HG03558 (cell line): ENCODE measurements around the gene DAZAP1.

ENCODE experiments used
- ATAC-seq: cut with Tn5 transposase; IDR thresholded peaks from one replicate; pipeline ENCODE4 v1.9.1; 2021; ENCODE audit warnings: moderate number of reproducible peaks; ENCODE audit not compliant: unreplicated experiment; ENCODE audit errors: extremely low read depth

Gene DAZAP1

DNA sequence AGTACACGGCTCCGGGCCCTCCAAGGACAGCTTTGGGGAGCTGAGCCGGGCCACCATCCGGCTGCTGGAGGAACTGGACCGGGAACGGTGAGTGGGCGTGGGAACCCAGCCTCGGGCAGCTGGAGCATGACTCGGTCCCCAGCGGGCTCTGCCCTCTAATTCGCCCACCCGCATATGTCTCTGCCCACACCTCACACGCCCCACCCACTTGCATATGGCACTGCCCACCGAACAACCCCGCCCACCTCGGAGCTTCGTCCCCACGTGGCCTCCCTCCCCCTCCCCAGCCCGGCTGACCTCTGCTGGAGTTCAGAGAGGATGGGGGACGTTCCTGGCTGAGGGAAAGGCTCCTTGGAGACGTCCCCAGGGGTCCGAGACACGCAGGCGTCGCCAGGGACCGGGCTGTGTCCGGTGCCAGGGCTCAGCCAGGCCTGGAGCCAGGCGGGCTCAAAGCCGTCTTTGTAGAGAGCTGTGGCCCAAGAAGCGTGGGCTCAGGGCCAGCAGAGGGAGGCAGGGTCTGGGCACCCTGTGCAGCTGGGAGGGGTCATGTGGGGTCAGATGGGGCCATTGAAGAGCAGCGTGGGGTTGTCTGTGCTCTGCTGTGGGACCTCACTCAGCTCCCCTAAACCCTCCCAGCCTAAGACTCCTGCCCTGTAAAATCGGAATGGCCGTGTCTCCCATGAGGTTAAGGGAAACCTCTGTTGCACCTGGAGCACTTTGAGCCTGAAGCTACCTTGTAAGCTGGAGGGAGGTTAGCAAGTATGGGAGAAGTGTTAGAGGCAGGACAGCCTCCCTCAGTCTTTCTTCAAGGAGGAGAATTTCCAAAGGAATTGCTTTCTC lies 46.4 kb downstream of the DAZAP1 start:
- no peak for ATAC-seq

DNA sequence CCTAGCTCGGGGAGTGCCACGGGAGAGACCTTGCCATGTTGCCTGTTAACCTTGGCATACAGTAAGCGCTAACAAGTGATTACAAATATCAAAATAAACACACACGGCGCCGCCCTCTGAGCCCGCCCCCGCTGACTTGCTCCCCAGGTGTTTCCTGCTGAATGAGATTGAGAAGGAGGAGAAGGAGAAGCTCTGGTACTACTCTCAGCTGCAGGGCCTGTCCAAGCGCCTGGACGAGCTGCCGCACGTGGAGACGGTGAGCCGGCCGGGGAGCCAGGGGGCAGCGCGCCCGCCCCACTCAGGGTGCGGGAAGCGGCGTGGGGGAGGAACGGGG lies 47.6 kb downstream of the DAZAP1 start:
- ATAC-seq: no peak

DNA sequence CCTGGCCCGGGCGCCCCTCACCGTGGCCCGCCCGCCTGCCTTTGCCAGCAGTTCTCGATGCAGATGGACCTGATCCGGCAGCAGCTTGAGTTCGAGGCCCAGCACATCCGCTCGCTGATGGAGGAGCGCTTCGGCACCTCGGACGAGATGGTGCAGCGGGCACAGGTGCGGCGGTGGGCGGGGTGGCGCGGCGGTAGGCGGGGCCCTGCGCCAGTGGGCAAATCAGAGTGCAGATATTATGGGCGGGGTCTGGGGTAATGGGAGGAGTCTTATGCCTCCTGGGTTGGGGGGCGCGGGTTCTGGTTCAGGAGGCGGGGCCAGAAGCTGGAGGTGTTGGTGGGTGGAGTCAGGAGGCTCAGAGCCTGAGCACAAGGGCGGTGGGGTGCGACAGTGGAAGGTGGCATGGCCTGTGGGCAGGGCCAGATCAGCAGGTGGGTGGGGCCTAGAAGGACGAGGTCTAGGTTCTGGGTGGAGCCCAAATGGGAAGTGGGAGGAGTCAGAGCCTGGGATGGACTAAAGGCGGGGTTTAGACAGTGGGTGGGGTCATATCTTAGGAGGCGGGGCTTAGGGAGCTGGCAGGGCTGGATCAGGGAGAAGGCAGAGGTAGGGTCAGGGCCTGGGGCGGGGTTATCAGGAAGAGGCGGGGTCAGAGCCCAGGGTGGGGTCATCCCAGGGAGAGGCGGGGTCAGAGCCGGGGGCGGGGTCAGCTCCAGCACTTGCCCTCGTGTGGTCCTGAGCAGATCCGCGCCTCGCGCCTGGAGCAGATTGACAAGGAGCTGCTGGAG lies 48.1 kb downstream of the DAZAP1 start:
- no peak for ATAC-seq

DNA sequence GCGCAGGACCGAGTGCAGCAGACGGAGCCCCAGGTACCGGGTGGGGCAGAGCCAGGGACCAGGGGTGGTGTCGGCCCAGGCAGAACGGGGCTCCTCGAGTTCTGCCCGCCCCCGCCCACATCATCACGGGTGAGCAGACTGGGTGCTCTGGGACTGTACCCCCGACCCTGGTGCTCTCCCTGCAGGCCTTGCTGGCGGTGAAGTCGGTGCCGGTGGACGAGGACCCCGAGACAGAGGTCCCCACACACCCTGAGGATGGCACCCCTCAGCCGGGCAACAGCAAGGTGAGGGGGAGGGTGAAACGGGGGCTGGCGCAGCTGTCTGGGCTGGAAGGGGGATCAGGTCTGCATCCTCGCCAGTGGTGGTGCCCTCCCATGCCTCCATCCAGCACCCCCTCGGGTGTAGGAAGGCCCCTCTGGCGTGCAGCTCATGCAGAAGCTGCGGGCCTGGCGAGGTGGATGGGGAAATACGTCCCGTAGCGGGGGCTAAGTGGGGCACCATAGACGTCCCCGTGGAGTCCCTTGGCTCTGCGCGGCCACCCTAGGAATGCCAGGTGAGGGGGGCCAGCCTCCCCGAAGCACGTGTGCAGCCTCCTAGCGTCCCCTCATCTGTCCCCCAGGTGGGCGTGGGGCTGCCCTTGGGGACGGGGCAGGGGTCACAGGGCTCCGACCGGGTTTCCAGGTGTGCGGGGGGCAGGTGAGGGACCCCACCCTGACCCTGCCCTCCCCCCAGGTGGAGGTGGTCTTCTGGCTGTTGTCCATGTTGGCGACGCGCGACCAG lies 48.9 kb downstream of the DAZAP1 start:
- no peak for ATAC-seq

DNA sequence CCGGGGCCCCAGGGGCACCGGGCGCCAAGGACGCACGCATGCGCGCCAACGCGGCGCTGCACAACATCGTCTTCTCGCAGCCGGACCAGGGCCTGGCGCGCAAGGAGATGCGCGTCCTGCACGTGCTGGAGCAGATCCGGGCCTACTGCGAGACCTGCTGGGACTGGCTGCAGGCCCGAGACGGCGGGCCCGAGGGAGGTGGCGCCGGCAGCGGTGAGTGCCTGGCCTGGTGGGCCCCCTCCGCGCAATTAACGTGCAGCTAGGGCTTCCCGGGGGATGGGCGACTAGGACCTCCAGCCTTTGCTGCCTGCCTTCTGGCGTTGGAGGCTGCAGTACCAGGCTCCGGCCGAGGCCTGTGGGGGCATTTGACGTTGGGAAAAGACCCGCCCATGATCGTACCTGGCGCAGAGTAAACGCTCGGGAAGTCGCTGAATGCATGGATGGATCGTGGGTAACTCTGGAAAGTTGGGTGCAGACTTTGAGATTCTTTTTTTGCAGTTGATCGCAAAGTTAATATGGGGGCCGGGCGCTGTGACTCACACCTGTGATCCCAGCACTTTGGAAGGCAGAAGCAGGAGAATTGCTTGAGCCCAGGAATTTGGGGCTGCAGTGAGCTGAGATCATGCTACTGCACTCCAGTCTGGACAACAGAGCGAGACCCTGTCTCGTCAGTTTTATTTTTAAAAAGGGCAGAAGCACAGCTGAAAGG lies 49.8 kb downstream of the DAZAP1 start:
- ATAC-seq: no peak

DNA sequence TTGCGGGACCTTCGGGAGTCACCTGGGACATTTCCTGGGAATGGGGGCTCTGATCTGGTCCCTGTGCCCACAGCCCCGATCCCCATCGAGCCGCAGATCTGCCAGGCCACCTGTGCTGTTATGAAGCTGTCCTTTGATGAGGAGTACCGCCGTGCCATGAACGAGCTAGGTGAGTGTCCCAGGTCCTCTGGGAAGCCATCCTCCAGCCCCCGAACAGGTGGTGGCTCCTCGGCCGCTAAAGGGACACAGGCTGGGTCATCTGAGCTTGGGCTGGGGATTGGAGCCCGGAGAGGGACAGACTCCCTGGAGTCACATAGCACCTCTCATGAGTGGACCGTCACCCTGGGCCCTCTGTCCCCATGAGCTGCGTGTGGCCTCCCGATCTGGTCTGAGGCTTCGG lies 50.5 kb downstream of the DAZAP1 start:
- no peak for ATAC-seq

DNA sequence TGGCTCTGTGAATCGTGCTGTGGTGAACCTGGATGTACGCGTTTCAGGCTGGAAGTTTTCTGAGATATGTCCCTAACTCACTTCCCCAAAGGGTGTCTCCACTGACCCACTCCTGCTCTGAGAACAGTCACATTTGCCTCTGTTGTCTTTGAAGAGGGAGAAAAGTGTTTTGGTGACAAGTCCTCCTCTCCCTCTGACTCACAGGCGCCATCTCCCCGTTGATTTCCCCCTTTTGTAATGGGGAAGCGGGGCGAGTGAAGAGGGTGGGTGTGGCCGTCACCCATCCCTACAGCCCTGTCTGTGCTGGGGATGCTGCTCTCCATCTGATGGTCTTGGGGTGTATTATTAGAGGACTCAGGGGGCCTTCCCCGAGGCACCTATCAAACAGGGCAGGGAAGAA lies 52.1 kb downstream of the DAZAP1 start:
- ATAC-seq: no peak

DNA sequence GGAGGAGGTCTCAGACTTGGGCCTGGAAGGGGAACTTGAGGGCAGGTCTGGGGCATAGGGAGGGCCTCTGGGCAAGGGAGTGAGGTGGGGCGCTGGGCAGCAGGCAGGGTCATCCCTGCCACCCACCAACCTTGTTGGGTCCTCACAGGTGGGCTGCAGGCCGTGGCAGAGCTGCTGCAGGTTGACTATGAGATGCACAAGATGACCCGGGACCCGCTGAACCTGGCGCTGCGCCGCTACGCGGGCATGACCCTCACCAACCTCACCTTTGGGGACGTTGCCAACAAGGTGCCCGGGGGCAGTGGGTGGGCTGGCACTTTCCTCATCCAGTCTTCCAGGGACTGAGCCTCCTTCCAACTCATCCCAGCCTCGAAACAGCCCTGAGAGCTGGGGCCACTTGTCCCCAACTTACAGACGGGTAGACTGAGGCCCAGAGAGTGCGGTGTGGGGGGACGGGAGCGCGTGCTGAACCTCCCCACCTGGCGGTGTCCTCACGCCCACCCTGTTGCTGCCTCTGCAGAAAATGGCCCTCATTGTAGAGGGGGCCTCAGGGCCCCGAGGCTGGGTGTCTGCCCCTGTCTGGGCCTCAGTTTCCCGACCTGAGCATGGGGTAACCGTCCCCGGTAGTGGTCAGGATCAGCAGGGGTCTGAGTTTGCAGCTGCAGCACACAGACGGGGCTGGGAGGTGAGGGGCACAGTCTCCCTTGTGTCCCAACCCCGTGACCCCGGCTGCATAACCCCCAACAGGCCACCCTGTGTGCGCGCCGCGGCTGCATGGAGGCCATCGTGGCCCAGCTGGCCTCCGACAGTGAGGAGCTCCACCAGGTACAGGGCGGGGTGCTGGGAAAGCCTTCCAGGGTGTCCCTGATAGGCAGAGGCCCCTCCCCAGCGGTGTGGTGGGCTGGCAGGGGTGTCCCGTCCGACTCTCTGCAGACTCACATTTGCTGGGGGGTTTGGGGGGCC lies 52.9 kb downstream of the DAZAP1 start:
- ATAC-seq: no peak

DNA sequence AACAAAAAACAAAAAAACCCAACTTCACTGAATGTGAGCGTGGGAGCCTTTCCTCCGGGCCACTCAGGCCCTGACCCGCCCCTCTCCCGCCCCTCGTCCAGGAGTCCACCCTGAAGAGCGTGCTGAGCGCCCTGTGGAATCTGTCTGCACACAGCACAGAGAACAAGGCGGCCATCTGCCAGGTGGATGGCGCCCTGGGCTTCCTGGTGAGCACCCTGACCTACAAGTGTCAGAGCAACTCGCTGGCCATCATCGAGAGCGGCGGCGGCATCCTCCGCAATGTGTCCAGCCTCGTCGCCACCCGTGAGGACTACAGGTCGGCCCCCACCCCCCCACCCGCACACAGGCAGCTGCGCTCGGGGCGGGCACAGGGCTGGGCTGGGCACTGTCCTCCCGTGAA lies 54.5 kb downstream of the DAZAP1 start:
- no peak for ATAC-seq

DNA sequence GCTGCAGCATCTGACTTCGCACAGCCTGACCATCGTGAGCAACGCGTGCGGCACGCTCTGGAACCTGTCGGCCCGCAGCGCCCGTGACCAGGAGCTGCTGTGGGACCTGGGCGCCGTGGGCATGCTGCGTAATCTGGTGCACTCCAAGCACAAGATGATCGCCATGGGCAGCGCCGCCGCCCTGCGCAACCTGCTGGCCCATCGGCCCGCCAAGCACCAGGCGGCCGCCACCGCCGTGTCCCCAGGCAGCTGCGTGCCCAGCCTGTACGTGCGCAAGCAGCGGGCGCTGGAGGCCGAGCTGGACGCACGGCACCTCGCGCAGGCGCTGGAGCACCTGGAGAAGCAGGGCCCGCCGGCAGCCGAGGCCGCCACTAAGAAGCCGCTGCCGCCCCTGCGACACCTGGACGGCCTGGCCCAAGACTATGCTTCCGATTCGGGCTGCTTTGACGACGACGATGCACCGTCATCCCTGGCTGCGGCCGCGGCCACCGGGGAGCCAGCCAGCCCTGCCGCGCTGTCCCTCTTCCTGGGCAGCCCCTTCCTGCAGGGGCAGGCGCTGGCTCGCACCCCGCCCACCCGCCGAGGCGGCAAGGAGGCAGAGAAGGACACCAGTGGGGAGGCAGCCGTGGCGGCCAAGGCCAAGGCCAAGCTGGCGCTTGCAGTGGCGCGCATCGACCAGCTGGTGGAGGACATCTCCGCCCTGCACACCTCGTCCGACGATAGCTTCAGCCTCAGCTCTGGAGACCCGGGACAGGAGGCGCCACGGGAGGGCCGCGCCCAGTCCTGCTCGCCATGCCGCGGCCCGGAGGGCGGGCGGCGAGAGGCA lies 58.0 kb downstream of the DAZAP1 start:
- no peak for ATAC-seq

DNA sequence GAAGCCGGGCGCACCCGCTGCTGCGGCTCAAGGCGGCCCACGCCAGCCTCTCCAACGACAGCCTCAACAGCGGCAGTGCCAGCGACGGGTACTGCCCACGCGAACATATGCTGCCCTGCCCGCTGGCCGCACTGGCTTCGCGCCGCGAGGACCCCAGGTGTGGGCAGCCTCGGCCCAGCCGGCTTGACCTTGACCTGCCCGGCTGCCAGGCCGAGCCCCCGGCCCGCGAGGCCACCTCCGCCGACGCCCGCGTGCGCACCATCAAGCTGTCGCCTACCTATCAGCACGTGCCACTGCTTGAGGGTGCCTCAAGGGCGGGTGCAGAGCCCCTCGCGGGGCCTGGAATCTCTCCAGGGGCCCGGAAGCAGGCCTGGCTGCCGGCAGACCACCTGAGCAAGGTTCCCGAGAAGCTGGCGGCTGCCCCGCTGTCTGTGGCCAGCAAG lies 58.7 kb downstream of the DAZAP1 start:
- ATAC-seq: no peak

DNA sequence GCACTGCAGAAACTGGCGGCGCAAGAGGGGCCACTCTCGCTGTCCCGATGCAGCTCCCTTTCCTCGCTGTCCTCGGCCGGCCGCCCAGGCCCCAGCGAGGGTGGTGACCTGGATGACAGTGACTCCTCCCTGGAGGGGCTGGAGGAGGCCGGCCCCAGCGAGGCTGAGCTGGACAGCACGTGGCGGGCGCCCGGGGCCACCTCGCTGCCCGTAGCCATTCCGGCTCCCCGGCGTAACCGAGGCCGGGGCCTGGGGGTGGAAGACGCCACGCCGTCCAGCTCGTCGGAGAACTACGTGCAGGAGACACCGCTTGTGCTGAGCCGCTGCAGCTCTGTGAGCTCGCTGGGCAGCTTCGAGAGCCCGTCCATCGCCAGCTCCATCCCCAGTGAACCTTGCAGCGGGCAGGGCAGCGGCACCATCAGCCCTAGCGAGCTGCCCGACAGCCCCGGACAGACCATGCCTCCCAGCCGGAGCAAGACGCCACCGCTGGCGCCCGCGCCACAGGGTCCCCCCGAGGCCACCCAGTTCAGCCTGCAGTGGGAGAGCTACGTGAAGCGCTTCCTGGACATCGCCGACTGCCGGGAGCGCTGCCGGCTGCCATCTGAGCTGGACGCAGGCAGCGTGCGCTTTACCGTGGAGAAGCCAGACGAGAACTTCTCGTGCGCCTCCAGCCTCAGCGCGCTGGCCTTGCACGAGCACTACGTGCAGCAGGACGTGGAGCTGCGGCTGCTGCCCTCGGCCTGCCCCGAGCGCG lies 59.3 kb downstream of the DAZAP1 start:
- no peak for ATAC-seq

DNA sequence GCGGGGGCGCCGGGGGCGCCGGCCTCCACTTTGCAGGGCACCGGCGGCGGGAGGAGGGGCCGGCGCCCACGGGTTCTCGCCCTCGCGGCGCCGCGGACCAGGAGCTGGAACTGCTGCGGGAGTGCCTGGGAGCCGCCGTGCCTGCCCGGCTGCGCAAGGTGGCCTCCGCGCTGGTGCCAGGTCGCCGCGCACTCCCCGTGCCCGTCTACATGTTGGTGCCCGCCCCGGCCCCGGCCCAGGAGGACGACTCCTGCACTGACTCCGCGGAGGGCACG lies 59.8 kb downstream of the DAZAP1 start:
- no peak for ATAC-seq

DNA sequence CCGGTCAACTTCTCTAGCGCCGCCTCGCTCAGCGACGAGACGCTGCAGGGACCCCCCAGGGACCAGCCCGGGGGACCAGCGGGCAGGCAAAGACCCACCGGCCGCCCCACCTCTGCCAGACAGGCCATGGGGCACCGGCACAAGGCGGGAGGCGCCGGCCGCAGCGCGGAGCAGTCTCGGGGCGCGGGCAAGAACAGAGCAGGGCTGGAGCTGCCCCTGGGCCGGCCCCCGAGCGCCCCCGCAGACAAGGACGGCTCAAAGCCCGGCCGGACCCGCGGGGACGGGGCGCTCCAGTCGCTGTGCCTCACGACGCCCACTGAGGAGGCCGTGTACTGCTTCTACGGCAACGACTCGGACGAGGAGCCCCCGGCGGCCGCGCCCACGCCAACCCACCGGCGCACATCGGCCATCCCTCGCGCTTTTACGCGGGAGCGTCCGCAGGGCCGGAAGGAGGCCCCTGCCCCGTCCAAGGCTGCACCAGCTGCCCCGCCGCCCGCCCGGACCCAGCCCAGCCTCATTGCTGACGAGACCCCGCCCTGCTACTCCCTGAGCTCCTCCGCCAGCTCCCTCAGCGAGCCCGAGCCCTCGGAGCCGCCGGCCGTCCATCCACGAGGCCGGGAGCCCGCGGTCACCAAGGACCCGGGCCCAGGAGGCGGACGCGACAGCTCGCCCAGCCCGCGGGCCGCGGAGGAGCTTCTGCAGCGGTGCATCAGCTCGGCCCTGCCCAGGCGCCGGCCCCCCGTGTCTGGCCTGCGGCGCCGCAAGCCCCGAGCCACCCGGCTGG lies 60.3 kb downstream of the DAZAP1 start:
- no peak for ATAC-seq

DNA sequence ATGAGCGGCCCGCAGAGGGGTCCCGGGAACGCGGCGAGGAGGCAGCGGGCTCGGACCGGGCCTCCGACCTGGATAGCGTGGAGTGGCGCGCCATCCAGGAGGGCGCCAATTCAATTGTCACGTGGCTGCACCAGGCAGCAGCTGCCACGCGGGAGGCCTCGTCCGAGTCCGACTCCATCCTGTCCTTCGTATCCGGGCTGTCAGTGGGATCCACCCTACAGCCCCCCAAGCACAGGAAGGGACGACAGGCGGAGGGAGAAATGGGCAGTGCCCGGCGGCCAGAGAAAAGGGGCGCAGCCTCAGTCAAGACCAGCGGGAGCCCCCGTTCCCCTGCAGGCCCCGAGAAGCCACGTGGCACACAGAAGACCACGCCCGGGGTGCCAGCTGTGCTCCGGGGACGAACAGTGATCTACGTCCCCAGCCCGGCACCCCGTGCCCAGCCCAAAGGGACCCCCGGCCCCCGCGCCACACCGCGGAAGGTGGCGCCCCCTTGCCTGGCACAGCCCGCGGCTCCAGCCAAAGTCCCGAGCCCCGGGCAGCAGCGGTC lies 61.0 kb downstream of the DAZAP1 start:
- ATAC-seq: no peak

DNA sequence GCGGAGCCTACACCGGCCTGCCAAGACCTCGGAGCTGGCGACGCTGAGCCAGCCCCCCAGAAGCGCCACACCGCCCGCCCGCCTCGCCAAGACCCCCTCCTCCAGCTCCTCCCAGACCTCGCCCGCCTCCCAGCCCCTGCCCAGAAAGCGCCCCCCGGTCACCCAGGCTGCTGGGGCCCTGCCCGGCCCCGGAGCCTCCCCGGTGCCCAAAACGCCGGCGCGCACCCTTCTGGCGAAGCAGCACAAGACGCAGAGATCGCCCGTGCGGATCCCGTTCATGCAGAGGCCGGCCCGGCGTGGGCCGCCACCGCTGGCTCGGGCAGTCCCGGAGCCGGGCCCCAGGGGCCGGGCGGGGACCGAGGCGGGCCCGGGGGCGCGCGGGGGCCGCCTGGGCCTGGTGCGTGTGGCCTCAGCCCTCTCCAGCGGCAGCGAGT lies 61.5 kb downstream of the DAZAP1 start:
- no peak for ATAC-seq
